ENCODE data around the gene MPHOSPH8. TPM values are rescaled to one million over a fixed set of nuclear protein-coding genes. Genes with fewer than 3 reads are reported as not detected.

The MPHOSPH8 gene
- total RNA-seq, 1 donor from 2014 or later, result 29.5 TPM

- peaks cover 27% of the 10 kb centered on the region for H3K36me3 Mint-ChIP-seq (ENCODE audit: insufficient read depth)
- no peak for TF ChIP-seq CTCF (IDR thresholded peaks at IDR 0.05; ENCODE audit: unreplicated experiment)
- H3K4me1 Mint-ChIP-seq (ENCODE audit: low read depth), result no peaks in the 10 kb centered on the region
- no peaks in the 10 kb centered on the region for H3K9me3 Mint-ChIP-seq (ENCODE audit: low read depth)
- no peak overlapping the region for H3K4me3 Mint-ChIP-seq (ENCODE audit: low read depth)
- peak overlapping the region; percentile 47 for H3K27ac Mint-ChIP-seq
- DNase-seq (ENCODE audit: low spot score, unreplicated experiment), result no peak
- H3K27me3 Mint-ChIP-seq, result no peaks in the 10 kb centered on the region
These were observed 12.6 kb downstream of the MPHOSPH8 start for GRCh38 chr13:19646063-19646462.

GRCh38 chr13:19650742-19651141 lies 17.3 kb downstream of the MPHOSPH8 start:
- Mint-ChIP-seq H3K27ac (no peak overlapping the region), H3K36me3 (ENCODE audit: insufficient read depth) (peaks cover 22% of the 10 kb centered on the region), H3K4me1 (ENCODE audit: low read depth) (no peaks in the 10 kb centered on the region), H3K27me3 (no peaks in the 10 kb centered on the region), H3K4me3 (ENCODE audit: low read depth) (no peak overlapping the region), H3K9me3 (ENCODE audit: low read depth) (no peaks in the 10 kb centered on the region)
- no peak for DNase-seq (ENCODE audit: low spot score, unreplicated experiment)
- TF ChIP-seq CTCF (IDR thresholded peaks at IDR 0.05; ENCODE audit: unreplicated experiment), result no peak

- TF ChIP-seq CTCF (IDR thresholded peaks at IDR 0.05; ENCODE audit: unreplicated experiment), result no peak
- no peak for DNase-seq (ENCODE audit: low spot score, unreplicated experiment)
- peaks cover 9% of the 10 kb centered on the region for H3K4me1 Mint-ChIP-seq (ENCODE audit: low read depth)
- H3K27me3 Mint-ChIP-seq, result no peaks in the 10 kb centered on the region
- no peak overlapping the region for H3K4me3 Mint-ChIP-seq (ENCODE audit: low read depth)
- peaks cover 25% of the 10 kb centered on the region for H3K36me3 Mint-ChIP-seq (ENCODE audit: insufficient read depth)
- no peaks in the 10 kb centered on the region for H3K9me3 Mint-ChIP-seq (ENCODE audit: low read depth)
- peak overlapping the region; percentile 56 for H3K27ac Mint-ChIP-seq
These were observed 24.6 kb downstream of the MPHOSPH8 start for GRCh38 chr13:19657872-19658591.

GRCh38 chr13:19658831-19659230 lies 25.4 kb downstream of the MPHOSPH8 start:
- no peaks in the 10 kb centered on the region for H3K9me3 Mint-ChIP-seq (ENCODE audit: low read depth)
- DNase-seq (ENCODE audit: low spot score, unreplicated experiment), result no peak
- TF ChIP-seq CTCF (IDR thresholded peaks at IDR 0.05; ENCODE audit: unreplicated experiment), result no peak
- peaks cover 25% of the 10 kb centered on the region for H3K36me3 Mint-ChIP-seq (ENCODE audit: insufficient read depth)
- peaks cover 9% of the 10 kb centered on the region for H3K4me1 Mint-ChIP-seq (ENCODE audit: low read depth)
- H3K4me3 Mint-ChIP-seq (ENCODE audit: low read depth), result no peak overlapping the region
- H3K27me3 Mint-ChIP-seq, result no peaks in the 10 kb centered on the region
- no peak overlapping the region for H3K27ac Mint-ChIP-seq

GRCh38 chr13:19661126-19661525 lies 27.7 kb downstream of the MPHOSPH8 start:
- H3K36me3 Mint-ChIP-seq (ENCODE audit: insufficient read depth), result peaks cover 33% of the 10 kb centered on the region
- no peaks in the 10 kb centered on the region for H3K9me3 Mint-ChIP-seq (ENCODE audit: low read depth)
- DNase-seq (ENCODE audit: low spot score, unreplicated experiment), result no peak
- H3K27me3 Mint-ChIP-seq, result no peaks in the 10 kb centered on the region
- H3K4me1 Mint-ChIP-seq (ENCODE audit: low read depth), result peaks cover 12% of the 10 kb centered on the region
- no peak overlapping the region for H3K27ac Mint-ChIP-seq
- no peak overlapping the region for H3K4me3 Mint-ChIP-seq (ENCODE audit: low read depth)
- TF ChIP-seq CTCF (IDR thresholded peaks at IDR 0.05; ENCODE audit: unreplicated experiment), result no peak
